ENCODE data around the gene TES.
"Not testable (repeated sequence)": the region's sequence is repeated elsewhere in the genome, so short reads cannot be mapped to it uniquely, and the experiment has no call there.

TES gene

GRCh38 chr7:116241291-116241690 lies 31.0 kb downstream of the TES start:
- Histone ChIP-seq H3K9ac (no peak overlapping the region), H4K20me1 (ENCODE audit: insufficient read depth) (no peaks in the 10 kb centered on the region), H3K27ac (no peak overlapping the region), H3K27me3 (ENCODE audit: insufficient read depth, low read depth) (no peaks in the 10 kb centered on the region), H3K36me3 (ENCODE audit: insufficient read depth) (no peaks in the 10 kb centered on the region), H3K4me3 (IDR thresholded peaks at IDR 0.05; ENCODE audit: insufficient read depth, low read depth, low read length) (no peak overlapping the region), H2AFZ (ENCODE audit: low read depth) (no peak overlapping the region), H3K4me1 (ENCODE audit: low read depth, poor library complexity, severe bottlenecking) (no peaks in the 10 kb centered on the region), H3K79me2 (ENCODE audit: insufficient read depth, low read depth) (0 out of 2 replicates have a peak, but pooled peaks cover 7% of the 10 kb centered on the region), H3K4me2 (no peak overlapping the region)
- TF ChIP-seq CTCF (conservative IDR thresholded peaks at IDR 0.05; ENCODE audit: low read depth, low read length): no peak

GRCh38 chr7:116242178-116242577 lies 31.8 kb downstream of the TES start:
- 0 out of 2 replicates have a peak, but pooled peaks cover 3% of the 10 kb centered on the region for H3K79me2 ChIP-seq (ENCODE audit: insufficient read depth, low read depth)
- no peaks in the 10 kb centered on the region for H3K4me1 ChIP-seq (ENCODE audit: low read depth, poor library complexity, severe bottlenecking)
- no peak overlapping the region for H3K27ac ChIP-seq
- no peaks in the 10 kb centered on the region for H4K20me1 ChIP-seq (ENCODE audit: insufficient read depth)
- no peaks in the 10 kb centered on the region for H3K27me3 ChIP-seq (ENCODE audit: insufficient read depth, low read depth)
- H2AFZ ChIP-seq (ENCODE audit: low read depth): no peak overlapping the region
- no peak overlapping the region for H3K9ac ChIP-seq
- H3K4me2 ChIP-seq: no peak overlapping the region
- no peaks in the 10 kb centered on the region for H3K36me3 ChIP-seq (ENCODE audit: insufficient read depth)
- no peak for TF ChIP-seq CTCF (conservative IDR thresholded peaks at IDR 0.05; ENCODE audit: low read depth, low read length)
- no peak overlapping the region for H3K4me3 ChIP-seq (IDR thresholded peaks at IDR 0.05; ENCODE audit: insufficient read depth, low read depth, low read length)

- Histone ChIP-seq H4K20me1 (ENCODE audit: insufficient read depth) (no peaks in the 10 kb centered on the region), H3K4me3 (IDR thresholded peaks at IDR 0.05; ENCODE audit: insufficient read depth, low read depth, low read length) (no peak overlapping the region), H3K9ac (no peak overlapping the region), H2AFZ (ENCODE audit: low read depth) (no peak overlapping the region), H3K4me1 (ENCODE audit: low read depth, poor library complexity, severe bottlenecking) (no peaks in the 10 kb centered on the region), H3K27ac (no peak overlapping the region), H3K27me3 (ENCODE audit: insufficient read depth, low read depth) (no peaks in the 10 kb centered on the region), H3K36me3 (ENCODE audit: insufficient read depth) (no peaks in the 10 kb centered on the region), H3K79me2 (ENCODE audit: insufficient read depth, low read depth) (no peaks in the 10 kb centered on the region), H3K4me2 (no peak overlapping the region)
- no peak for TF ChIP-seq CTCF (conservative IDR thresholded peaks at IDR 0.05; ENCODE audit: low read depth, low read length)
Measured at GRCh38 chr7:116242759-116243158, 32.4 kb downstream of the TES start.

- not testable (repeated sequence) for H3K4me3 ChIP-seq (IDR thresholded peaks at IDR 0.05; ENCODE audit: insufficient read depth, low read depth, low read length); H3K36me3 ChIP-seq (ENCODE audit: insufficient read depth); H4K20me1 ChIP-seq (ENCODE audit: insufficient read depth); H3K27ac ChIP-seq; H3K79me2 ChIP-seq (ENCODE audit: insufficient read depth, low read depth); H3K27me3 ChIP-seq (ENCODE audit: insufficient read depth, low read depth); H3K9ac ChIP-seq; H3K4me1 ChIP-seq (ENCODE audit: low read depth, poor library complexity, severe bottlenecking); H2AFZ ChIP-seq (ENCODE audit: low read depth); H3K4me2 ChIP-seq
Measured at GRCh38 chr7:116244803-116245202, 34.5 kb downstream of the TES start.

DNA sequence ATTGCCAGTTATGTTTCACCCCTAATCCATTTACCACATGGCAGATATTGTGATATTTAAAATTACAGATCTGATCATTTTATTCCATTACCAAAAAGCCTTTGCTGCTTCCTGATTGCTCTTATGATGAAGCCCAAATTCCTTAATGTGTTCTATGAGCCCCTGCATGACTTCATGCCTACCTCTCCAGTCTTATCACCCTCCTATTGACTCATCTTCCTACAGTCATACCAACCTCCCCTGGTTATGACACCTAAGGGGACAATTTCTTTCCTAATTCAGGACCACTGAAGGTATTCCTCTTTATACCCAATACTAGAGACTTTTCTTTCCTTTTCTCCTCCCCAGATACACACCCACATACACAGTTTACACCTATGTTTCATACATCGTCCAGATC lies 36.0 kb downstream of the TES start:
- TF ChIP-seq CTCF (conservative IDR thresholded peaks at IDR 0.05; ENCODE audit: low read depth, low read length): no peak
- Histone ChIP-seq H3K36me3 (ENCODE audit: insufficient read depth) (no peaks in the 10 kb centered on the region), H3K79me2 (ENCODE audit: insufficient read depth, low read depth) (no peaks in the 10 kb centered on the region), H3K9ac (no peak overlapping the region), H3K4me3 (IDR thresholded peaks at IDR 0.05; ENCODE audit: insufficient read depth, low read depth, low read length) (no peak overlapping the region), H4K20me1 (ENCODE audit: insufficient read depth) (no peaks in the 10 kb centered on the region), H3K27me3 (ENCODE audit: insufficient read depth, low read depth) (no peaks in the 10 kb centered on the region), H3K4me1 (ENCODE audit: low read depth, poor library complexity, severe bottlenecking) (no peaks in the 10 kb centered on the region), H2AFZ (ENCODE audit: low read depth) (no peak overlapping the region), H3K27ac (no peak overlapping the region), H3K4me2 (no peak overlapping the region)
